ENCODE measurements around the gene RABAC1. TPM values are rescaled to one million over a fixed set of nuclear protein-coding genes. Genes with fewer than 3 reads are reported as not detected.

RABAC1 gene
- total and polyA plus RNA-seq, 4 donors = 87.9 to 291 (median 263) TPM

DNA sequence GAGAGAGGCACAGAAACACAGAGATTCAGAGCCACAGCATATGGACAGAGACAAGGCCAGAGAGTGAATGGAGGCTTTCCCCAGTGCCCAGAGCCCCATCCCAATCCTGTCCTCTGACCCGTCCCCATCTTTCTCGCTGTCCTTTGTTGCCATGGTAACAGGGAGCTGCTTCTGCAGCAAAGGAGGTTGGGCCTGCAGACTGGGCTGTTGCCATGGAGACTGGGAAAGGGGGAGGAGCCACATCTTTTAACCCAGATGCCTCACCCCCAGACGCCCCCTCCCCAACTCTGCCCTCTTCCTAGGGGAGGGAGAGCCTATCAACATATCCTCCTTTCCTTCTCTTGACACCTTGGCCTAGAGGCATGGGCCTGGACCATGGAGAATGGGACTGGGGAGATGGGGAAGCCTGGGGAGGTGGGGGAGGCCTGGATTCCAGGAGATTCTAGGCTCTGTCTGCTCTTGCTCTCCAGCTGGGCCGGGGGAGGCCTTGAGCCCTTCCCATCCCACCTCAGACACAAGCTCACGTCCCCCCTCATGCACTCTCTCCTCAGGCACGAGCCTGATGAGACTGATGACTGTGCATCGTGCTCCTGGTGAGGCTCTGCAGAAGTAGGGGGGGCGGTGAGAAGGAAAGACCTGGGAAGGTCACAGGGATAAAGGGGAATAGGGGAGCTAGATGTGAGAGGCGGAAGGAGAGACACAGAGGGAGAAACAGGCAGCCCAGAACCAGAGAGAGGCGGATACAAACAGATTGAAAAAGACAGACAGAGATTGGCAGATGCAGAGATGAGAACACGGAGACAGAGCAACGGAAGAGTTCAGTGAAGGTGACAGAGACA lies 37.1 kb upstream of the RABAC1 start:
- no peak for DNase-seq

DNA sequence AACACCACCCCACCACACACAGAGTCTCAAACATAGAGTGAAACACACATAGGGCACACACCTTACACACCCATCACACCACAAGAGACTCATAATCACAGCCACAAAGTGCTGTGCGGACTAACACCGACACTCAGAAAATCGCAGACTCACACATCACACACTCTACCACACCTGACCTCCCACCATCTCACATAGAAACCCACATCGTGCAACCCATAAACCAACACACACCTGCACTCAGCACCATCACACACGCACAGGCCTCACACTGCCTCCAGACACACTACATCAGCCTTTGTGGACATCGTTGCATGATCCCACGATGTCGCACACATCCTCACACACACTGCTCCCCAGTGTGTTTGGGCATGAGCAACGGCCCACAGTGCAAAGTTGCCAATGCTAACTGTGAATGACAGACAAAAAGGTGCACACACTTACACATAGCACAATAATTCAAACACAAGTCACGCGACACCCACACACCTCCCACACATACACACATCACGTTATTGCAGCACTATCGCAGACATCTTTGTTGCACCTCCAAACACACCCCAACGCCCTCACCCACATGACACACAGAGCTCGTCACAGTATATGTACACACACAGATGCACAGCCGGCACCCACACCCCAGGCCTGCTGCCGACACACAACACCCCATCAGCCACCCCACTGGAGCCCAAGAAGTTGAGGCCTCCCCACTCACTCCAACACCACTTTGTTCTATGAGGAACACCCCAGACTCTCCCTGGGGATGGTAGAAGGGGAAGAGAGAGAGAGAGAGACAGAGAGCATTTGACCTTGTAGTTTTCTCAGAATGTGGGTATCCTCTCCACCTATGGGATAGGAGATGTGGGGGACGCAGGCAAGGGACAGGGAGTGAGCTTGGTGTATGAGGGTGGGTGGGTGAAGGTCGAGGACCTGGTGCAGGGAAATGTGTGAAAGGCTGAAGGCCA lies 36.2 kb upstream of the RABAC1 start:
- peaks cover 0 to 6% (median 0%) of the 10 kb centered on the region in 4 donors for H3K9me3 ChIP-seq (ENCODE audit: control insufficient read depth in 4 of 4, insufficient read depth in 3 of 4, low read length in 3 of 4)
- H3K9ac ChIP-seq (ENCODE audit: insufficient read depth in 1 of 2, low read length in 2 of 2) = no peak overlapping the region
- H3K36me3 ChIP-seq (ENCODE audit: control insufficient read depth in 4 of 4, insufficient read depth in 4 of 4, low read length in 4 of 4) = no peaks in the 10 kb centered on the region
- H3K27me3 ChIP-seq (ENCODE audit: control insufficient read depth in 3 of 3, insufficient read depth in 3 of 3, low read length in 2 of 3) = peaks cover 8 to 64% (median 46%) of the 10 kb centered on the region in 3 donors
- WGBS, 2 donors = 82 to 84% methylated on average over 19 of the region's 19 CpGs
- no peak overlapping the region for H3K27ac ChIP-seq (ENCODE audit: low read depth in 1 of 2, low read length in 1 of 2)
- peaks cover 0 to 6% (median 0%) of the 10 kb centered on the region in 5 donors for H3K4me1 ChIP-seq (ENCODE audit: control insufficient read depth in 5 of 5, insufficient read depth in 5 of 5, low read length in 5 of 5)
- TF ChIP-seq, protein P1, sequence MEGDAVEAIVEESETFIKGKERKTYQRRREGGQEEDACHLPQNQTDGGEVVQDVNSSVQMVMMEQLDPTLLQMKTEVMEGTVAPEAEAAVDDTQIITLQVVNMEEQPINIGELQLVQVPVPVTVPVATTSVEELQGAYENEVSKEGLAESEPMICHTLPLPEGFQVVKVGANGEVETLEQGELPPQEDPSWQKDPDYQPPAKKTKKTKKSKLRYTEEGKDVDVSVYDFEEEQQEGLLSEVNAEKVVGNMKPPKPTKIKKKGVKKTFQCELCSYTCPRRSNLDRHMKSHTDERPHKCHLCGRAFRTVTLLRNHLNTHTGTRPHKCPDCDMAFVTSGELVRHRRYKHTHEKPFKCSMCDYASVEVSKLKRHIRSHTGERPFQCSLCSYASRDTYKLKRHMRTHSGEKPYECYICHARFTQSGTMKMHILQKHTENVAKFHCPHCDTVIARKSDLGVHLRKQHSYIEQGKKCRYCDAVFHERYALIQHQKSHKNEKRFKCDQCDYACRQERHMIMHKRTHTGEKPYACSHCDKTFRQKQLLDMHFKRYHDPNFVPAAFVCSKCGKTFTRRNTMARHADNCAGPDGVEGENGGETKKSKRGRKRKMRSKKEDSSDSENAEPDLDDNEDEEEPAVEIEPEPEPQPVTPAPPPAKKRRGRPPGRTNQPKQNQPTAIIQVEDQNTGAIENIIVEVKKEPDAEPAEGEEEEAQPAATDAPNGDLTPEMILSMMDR (IDR thresholded peaks at IDR 0.05; ENCODE audit: control extremely low read depth, extremely low read depth) = no peak
- no peak overlapping the region for H3K4me3 ChIP-seq
- DNase-seq (no peak), ATAC-seq (ENCODE audit: insufficient read depth, low FRiP score) (no peak)

More for the DNA sequence above, 37.1 kb upstream of the RABAC1 start:
- Histone ChIP-seq H3K9me3 (ENCODE audit: control insufficient read depth in 4 of 4, insufficient read depth in 3 of 4, low read length in 3 of 4) (peaks cover 0 to 7% (median 0%) of the 10 kb centered on the region in 4 donors), H3K4me1 (ENCODE audit: control insufficient read depth in 5 of 5, insufficient read depth in 5 of 5, low read length in 5 of 5) (peaks cover 0 to 6% (median 0%) of the 10 kb centered on the region in 5 donors), H3K36me3 (ENCODE audit: control insufficient read depth in 4 of 4, insufficient read depth in 4 of 4, low read length in 4 of 4) (no peaks in the 10 kb centered on the region), H3K4me3 (no peak overlapping the region), H3K27me3 (ENCODE audit: control insufficient read depth in 3 of 3, insufficient read depth in 3 of 3, low read length in 2 of 3) (peaks cover 8 to 68% (median 50%) of the 10 kb centered on the region in 3 donors), H3K27ac (ENCODE audit: low read depth in 1 of 2, low read length in 1 of 2) (no peak overlapping the region), H3K9ac (ENCODE audit: insufficient read depth in 1 of 2, low read length in 2 of 2) (no peak overlapping the region)
- TF ChIP-seq, protein P1 (IDR thresholded peaks at IDR 0.05; ENCODE audit: control extremely low read depth, extremely low read depth) = no peak
- no peak for ATAC-seq (ENCODE audit: insufficient read depth, low FRiP score)
- 40 to 46% methylated on average over 12 of the region's 12 CpGs for WGBS, 2 donors

DNA sequence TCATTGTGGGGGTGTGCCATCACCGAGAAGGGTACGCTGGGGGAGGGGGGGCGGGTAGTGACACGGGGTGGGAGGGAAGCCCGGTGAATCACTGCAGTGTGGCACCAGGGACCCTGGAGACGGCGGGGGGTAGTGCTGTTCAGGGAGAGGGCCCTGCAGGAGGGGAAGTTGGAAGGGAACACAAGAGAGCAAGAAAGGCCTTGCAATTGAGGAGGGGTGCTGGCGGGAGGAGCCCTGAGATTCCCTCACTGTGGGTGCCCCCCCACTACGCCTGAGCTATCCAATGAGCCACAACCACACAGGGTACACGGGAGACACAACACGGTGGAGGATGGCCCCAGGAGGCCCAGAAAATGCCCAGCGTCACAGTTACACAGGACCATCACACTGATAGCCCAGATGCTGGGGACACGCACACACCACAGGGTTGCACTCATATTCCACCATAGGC lies 35.4 kb upstream of the RABAC1 start:
- Histone ChIP-seq H3K9me3 (ENCODE audit: control insufficient read depth in 4 of 4, insufficient read depth in 3 of 4, low read length in 3 of 4) (peaks cover 0 to 6% (median 0%) of the 10 kb centered on the region in 4 donors), H3K9ac (ENCODE audit: insufficient read depth in 1 of 2, low read length in 2 of 2) (no peak overlapping the region), H3K27me3 (ENCODE audit: control insufficient read depth in 3 of 3, insufficient read depth in 3 of 3, low read length in 2 of 3) (peaks cover 4 to 62% (median 39%) of the 10 kb centered on the region in 3 donors), H3K27ac (ENCODE audit: low read depth in 1 of 2, low read length in 1 of 2) (no peak overlapping the region), H3K4me1 (ENCODE audit: control insufficient read depth in 5 of 5, insufficient read depth in 5 of 5, low read length in 5 of 5) (peaks cover 0 to 6% (median 0%) of the 10 kb centered on the region in 5 donors), H3K4me3 (no peak overlapping the region), H3K36me3 (ENCODE audit: control insufficient read depth in 4 of 4, insufficient read depth in 4 of 4, low read length in 4 of 4) (no peaks in the 10 kb centered on the region)
- ATAC-seq (ENCODE audit: insufficient read depth, low FRiP score) (no peak), DNase-seq (no peak)
- TF ChIP-seq, protein P1 (IDR thresholded peaks at IDR 0.05; ENCODE audit: control extremely low read depth, extremely low read depth) = no peak
- WGBS, 2 donors = 26 to 30% methylated on average over 13 of the region's 13 CpGs
